HG03469 (cell line): Measurements from ENCODE around the gene NTN5.

Source experiments
- ATAC-seq: cut with Tn5 transposase; IDR thresholded peaks from one replicate; pipeline ENCODE4 v1.9.1; 2021; ENCODE audit warnings: mild to moderate bottlenecking, moderate library complexity, moderate number of reproducible peaks; ENCODE audit not compliant: unreplicated experiment

Gene NTN5

GRCh38 chr19:48631225-48631624, 41.6 kb downstream of the NTN5 start:
- ATAC-seq, result no peak

GRCh38 chr19:48630296-48631063, 42.3 kb downstream of the NTN5 start:
- ATAC-seq, result no peak

GRCh38 chr19:48629599-48630295, 43.1 kb downstream of the NTN5 start:
- ATAC-seq, result no peak

- ATAC-seq, result no peak
Measured at GRCh38 chr19:48629297-48629598, 43.6 kb downstream of the NTN5 start.

- ATAC-seq, result no peak
Measured at GRCh38 chr19:48628486-48629296, 44.1 kb downstream of the NTN5 start.

- ATAC-seq, result no peak
Measured at GRCh38 chr19:48627865-48628314, 44.9 kb downstream of the NTN5 start.

GRCh38 chr19:48627201-48627864, 45.5 kb downstream of the NTN5 start:
- ATAC-seq, result no peak

GRCh38 chr19:48625891-48626327, 46.9 kb downstream of the NTN5 start:
- ATAC-seq, result no peak

- ATAC-seq, result no peak
Measured at GRCh38 chr19:48624791-48625723, 47.8 kb downstream of the NTN5 start.

- ATAC-seq, result peak; percentile 32
Measured at GRCh38 chr19:48624067-48624594, 48.7 kb downstream of the NTN5 start.

GRCh38 chr19:48623556-48624066, 49.2 kb downstream of the NTN5 start:
- ATAC-seq, result no peak

- ATAC-seq, result no peak
Measured at GRCh38 chr19:48619692-48620585, 52.9 kb downstream of the NTN5 start.

GRCh38 chr19:48618916-48619691, 53.7 kb downstream of the NTN5 start, which contains the start of the genes RPL18 and SPHK2:
RPL18 (minus strand) TSS chr19:48619178; CDS start chr19:48619143, 35 bp downstream.
SPHK2 (plus strand) TSS chr19:48619506; CDS start chr19:48620515, 1,009 bp downstream.
- ATAC-seq, result peak; percentile 64

- ATAC-seq, result no peak
Measured at GRCh38 chr19:48618278-48618915, 54.4 kb downstream of the NTN5 start.

GRCh38 chr19:48617146-48617937, 55.5 kb downstream of the NTN5 start:
- no peak for ATAC-seq

GRCh38 chr19:48616491-48617056, 56.2 kb downstream of the NTN5 start:
- no peak for ATAC-seq
